HEK293 (cell line): ENCODE data around the gene MRGPRG.

Experiments used
- CTCF ChIA-PET: fragments of 350-600 bp; formaldehyde crosslinking; extraction: SDS; loops from one replicate; lab custom pipeline; 2021; ENCODE audit warnings: antibody characterized with exemption; lab: Yijun Ruan, JAX
- POLR2A ChIA-PET: fragments of 300-600 bp; formaldehyde crosslinking; extraction: SDS; loops from one replicate; lab custom pipeline; 2020; ENCODE audit warnings: antibody characterized with exemption, inconsistent platforms; lab: Yijun Ruan, JAX
- H3K27ac ChIP-seq: fragments of 200-500 bp; sonication (Bioruptor generic); 2 replicates; pipeline ENCODE4 v1.5.1; 2014; ENCODE audit warnings: low read depth, low read length, control low read depth, inconsistent platforms; ENCODE audit errors: extremely low read depth
- H3K36me3 ChIP-seq, 2 experiments: fragments of 200-500 bp in 1 of 2; sonication (Bioruptor generic) in 1 of 2; 1 replicate in 1 of 2; 2 replicates in 1 of 2; pipeline ENCODE4 v1.5.1; 2014 to 2017; ENCODE audit warnings: inconsistent platforms in 2 of 2, low read length in 2 of 2; ENCODE audit not compliant: control insufficient read depth in 2 of 2, insufficient read depth in 1 of 2
- H3K4me1 ChIP-seq: fragments of 200-500 bp; sonication (Bioruptor generic); 2 replicates; pipeline ENCODE4 v1.5.1; 2014; ENCODE audit warnings: mild to moderate bottlenecking, low read length, inconsistent platforms; ENCODE audit not compliant: control insufficient read depth, insufficient read depth
- H3K4me3 ChIP-seq: 2 replicates; pipeline ENCODE4 v1.5.1; 2011; ENCODE audit warnings: low read depth, mild to moderate bottlenecking, control low read depth, low read length, moderate library complexity
- H3K9me3 ChIP-seq: fragments of 200-500 bp; sonication (Bioruptor generic); 2 replicates; pipeline ENCODE4 v1.5.1; 2014; ENCODE audit warnings: low read depth, low read length, inconsistent platforms; ENCODE audit not compliant: control insufficient read depth, insufficient read depth
- ELK4 ChIP-seq: IDR thresholded peaks from 2 replicates; pipeline ENCODE4 v1.6.1; 2011; ENCODE audit warnings: mild to moderate bottlenecking, low read depth, low read length, borderline replicate concordance
- GLI4 ChIP-seq: fragments of 450-650 bp; formaldehyde crosslinking; IDR thresholded peaks from 2 replicates; pipeline ENCODE4 v1.5.1; 2016; ENCODE audit warnings: missing biosample characterization, missing genetic modification characterization
- HIC1 ChIP-seq: fragments of 450-650 bp; formaldehyde crosslinking; IDR thresholded peaks from 2 replicates; pipeline ENCODE4 v1.5.1; 2016; ENCODE audit warnings: missing biosample characterization, missing genetic modification characterization
- IKZF3 ChIP-seq: fragments of 450-650 bp; IDR thresholded peaks from 2 replicates; pipeline ENCODE4 v1.5.0; 2018; ENCODE audit warnings: missing biosample characterization, mild to moderate bottlenecking, missing genetic modification characterization, moderate library complexity
- KLF8 ChIP-seq: fragments of 450-650 bp; formaldehyde crosslinking; IDR thresholded peaks from 2 replicates; pipeline ENCODE4 v1.5.1; 2016; ENCODE audit warnings: missing biosample characterization, missing genetic modification characterization
- KLF9 ChIP-seq: fragments of 450-650 bp; formaldehyde crosslinking; IDR thresholded peaks from 2 replicates; pipeline ENCODE4 v1.5.1; 2016; ENCODE audit warnings: missing biosample characterization, missing genetic modification characterization, low read depth
- PATZ1 ChIP-seq: fragments of 450-650 bp; formaldehyde crosslinking; IDR thresholded peaks from 2 replicates; pipeline ENCODE4 v1.5.1; 2016; ENCODE audit warnings: missing biosample characterization, missing genetic modification characterization
- SALL2 ChIP-seq: fragments of 450-650 bp; formaldehyde crosslinking; IDR thresholded peaks from 2 replicates; pipeline ENCODE4 v1.5.0; 2017; ENCODE audit warnings: missing biosample characterization, mild to moderate bottlenecking, missing genetic modification characterization, borderline replicate concordance
- ZBTB8A ChIP-seq: fragments of 450-650 bp; formaldehyde crosslinking; IDR thresholded peaks from 2 replicates; pipeline ENCODE4 v1.5.1; 2016; ENCODE audit warnings: missing biosample characterization, missing genetic modification characterization
- ZFHX2 ChIP-seq: fragments of 450-650 bp; formaldehyde crosslinking; conservative IDR thresholded peaks from 2 replicates; pipeline ENCODE4 v1.5.1; 2016; ENCODE audit warnings: missing biosample characterization, missing genetic modification characterization
- ZFP69B ChIP-seq: fragments of 450-650 bp; formaldehyde crosslinking; IDR thresholded peaks from 2 replicates; pipeline ENCODE4 v1.5.1; 2016; ENCODE audit warnings: missing biosample characterization, missing genetic modification characterization
- ZNF133 ChIP-seq: fragments of 450-650 bp; formaldehyde crosslinking; IDR thresholded peaks from 2 replicates; pipeline ENCODE4 v1.5.1; 2016; ENCODE audit warnings: missing biosample characterization, missing genetic modification characterization
- ZNF169 ChIP-seq: fragments of 450-650 bp; formaldehyde crosslinking; IDR thresholded peaks from 2 replicates; pipeline ENCODE4 v1.5.1; 2016; ENCODE audit warnings: missing biosample characterization, missing genetic modification characterization
- ZNF19 ChIP-seq: fragments of 450-650 bp; formaldehyde crosslinking; IDR thresholded peaks from 2 replicates; pipeline ENCODE4; 2016; ENCODE audit warnings: missing biosample characterization, missing genetic modification characterization, low read depth
- ZNF211 ChIP-seq: fragments of 450-650 bp; formaldehyde crosslinking; IDR thresholded peaks from 2 replicates; pipeline ENCODE4 v1.5.1; 2016; ENCODE audit warnings: low read depth, missing biosample characterization, missing genetic modification characterization
- ZNF239 ChIP-seq: fragments of 450-650 bp; formaldehyde crosslinking; IDR thresholded peaks from 2 replicates; pipeline ENCODE4 v1.5.1; 2016; ENCODE audit warnings: missing biosample characterization, missing genetic modification characterization
- ZNF324 ChIP-seq: fragments of 450-650 bp; formaldehyde crosslinking; IDR thresholded peaks from 2 replicates; pipeline ENCODE4 v1.5.1; 2016; ENCODE audit warnings: missing biosample characterization, missing genetic modification characterization
- ZNF530 ChIP-seq: fragments of 450-650 bp; formaldehyde crosslinking; IDR thresholded peaks from 2 replicates; pipeline ENCODE4 v1.5.1; 2016; ENCODE audit warnings: low read depth, missing biosample characterization, missing genetic modification characterization
- ZNF544 ChIP-seq: fragments of 450-650 bp; formaldehyde crosslinking; IDR thresholded peaks from 2 replicates; pipeline ENCODE4 v1.5.0; 2017; ENCODE audit warnings: missing biosample characterization, missing genetic modification characterization
- ZNF548 ChIP-seq: fragments of 450-650 bp; formaldehyde crosslinking; IDR thresholded peaks from 2 replicates; pipeline ENCODE4 v1.5.1; 2016; ENCODE audit warnings: missing biosample characterization, missing genetic modification characterization
- ZNF843 ChIP-seq: fragments of 450-650 bp; formaldehyde crosslinking; IDR thresholded peaks from 2 replicates; pipeline ENCODE4 v1.5.1; 2016; ENCODE audit warnings: missing biosample characterization, missing genetic modification characterization
- ZSCAN23 ChIP-seq: fragments of 450-650 bp; formaldehyde crosslinking; IDR thresholded peaks from 2 replicates; pipeline ENCODE4 v1.5.1; 2016; ENCODE audit warnings: missing biosample characterization, missing genetic modification characterization
- TF ChIP-seq, protein P1 (sequence below): fragments of 450-650 bp; formaldehyde crosslinking; IDR thresholded peaks from 2 replicates; pipeline ENCODE4 v1.5.1; 2017; ENCODE audit warnings: missing biosample characterization, missing genetic modification characterization

MRGPRG gene

DNA sequence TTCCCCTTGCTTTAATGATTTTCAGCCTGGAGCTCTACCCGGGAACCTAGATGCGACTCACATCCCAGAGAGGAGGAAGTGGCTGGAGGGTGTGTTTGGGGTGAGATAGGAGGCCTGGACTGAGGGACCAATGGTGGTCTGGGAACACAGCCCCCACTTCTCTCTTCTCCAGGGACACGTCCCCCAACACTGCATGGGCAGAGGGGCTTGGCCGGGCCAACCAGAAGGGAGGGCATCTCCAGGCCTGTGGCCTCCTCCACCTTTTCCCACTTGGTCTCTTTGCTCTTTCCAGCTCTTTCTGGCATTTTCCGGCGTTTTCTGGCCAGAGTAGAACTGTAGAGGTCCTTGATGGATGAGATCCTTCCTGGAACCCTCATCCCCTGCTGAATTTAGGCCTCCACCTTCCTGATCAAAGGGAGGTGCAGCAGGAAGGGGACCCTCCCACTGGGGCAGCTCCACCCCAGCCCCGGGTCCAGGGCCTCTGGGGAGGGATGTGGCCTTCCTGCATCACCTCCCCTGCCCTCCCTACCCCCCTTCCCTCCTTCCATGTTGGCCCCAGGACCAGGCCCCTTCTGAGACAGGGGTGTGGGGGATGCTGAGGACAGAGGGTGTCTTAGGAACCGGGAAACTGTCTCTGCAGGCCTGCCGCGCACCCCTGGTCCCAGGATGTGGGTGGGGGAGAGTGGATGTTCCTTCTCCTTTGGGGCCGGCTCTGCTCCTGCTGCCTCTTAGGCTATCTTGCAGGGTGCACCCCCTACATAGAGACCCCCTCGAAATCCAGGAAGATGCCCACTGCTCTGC lies 24.4 kb downstream of the MRGPRG start:
- no peaks in the 10 kb centered on the region for H3K36me3 ChIP-seq

GRCh38 chr11:3193373-3194015 lies 25.1 kb downstream of the MRGPRG start:
- ChIA-PET CTCF (interaction anchor here (1.1 kb wide), 1 partner anchor 23 kb away, joined by 3 read pairs; no protein-coding TSS in a partner anchor), POLR2A (no interaction called here)
- TF ChIP-seq ZBTB8A (tag by site-specific recombination) (no peak), HIC1 (tag by site-specific recombination) (no peak), ZNF19 (no peak), ZNF548 (tag by site-specific recombination) (no peak), ZNF544 (tag by site-specific recombination) (no peak), GLI4 (tag by site-specific recombination) (no peak), IKZF3 (tag by site-specific recombination) (no peak), ZNF843 (no peak), ZNF211 (tag by site-specific recombination) (no peak), PATZ1 (tag by site-specific recombination) (no peak), ZFHX2 (tag by site-specific recombination) (no peak), ELK4 (no peak), ZNF530 (tag by site-specific recombination) (no peak), KLF8 (tag by site-specific recombination) (no peak), ZSCAN23 (tag by site-specific recombination) (no peak), ZFP69B (no peak), KLF9 (no peak)
- TF ChIP-seq, protein P1, sequence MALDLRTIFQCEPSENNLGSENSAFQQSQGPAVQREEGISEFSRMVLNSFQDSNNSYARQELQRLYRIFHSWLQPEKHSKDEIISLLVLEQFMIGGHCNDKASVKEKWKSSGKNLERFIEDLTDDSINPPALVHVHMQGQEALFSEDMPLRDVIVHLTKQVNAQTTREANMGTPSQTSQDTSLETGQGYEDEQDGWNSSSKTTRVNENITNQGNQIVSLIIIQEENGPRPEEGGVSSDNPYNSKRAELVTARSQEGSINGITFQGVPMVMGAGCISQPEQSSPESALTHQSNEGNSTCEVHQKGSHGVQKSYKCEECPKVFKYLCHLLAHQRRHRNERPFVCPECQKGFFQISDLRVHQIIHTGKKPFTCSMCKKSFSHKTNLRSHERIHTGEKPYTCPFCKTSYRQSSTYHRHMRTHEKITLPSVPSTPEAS: no peak
- H3K27ac ChIP-seq: no peak overlapping the region
- H3K4me1 ChIP-seq: no peaks in the 10 kb centered on the region
- no peak overlapping the region for H3K4me3 ChIP-seq
- H3K9me3 ChIP-seq: no peaks in the 10 kb centered on the region
- H3K36me3 ChIP-seq: no peaks in the 10 kb centered on the region

More for the DNA sequence above, 24.4 kb downstream of the MRGPRG start:
- Histone ChIP-seq H3K4me1 (no peaks in the 10 kb centered on the region), H3K4me3 (no peak overlapping the region), H3K27ac (no peak overlapping the region), H3K9me3 (no peaks in the 10 kb centered on the region)
- TF ChIP-seq ZNF133 (tag by site-specific recombination): no peak
- no peak for TF ChIP-seq ZNF169
- TF ChIP-seq SALL2 (tag by site-specific recombination): no peak
- no peak for TF ChIP-seq ZNF324
- TF ChIP-seq ZNF239 (tag by site-specific recombination): no peak
- POLR2A ChIA-PET: no interaction called here
- CTCF ChIA-PET: interaction anchor here (0.5 kb wide), 1 partner anchor 158 kb away, joined by 3 read pairs; no protein-coding TSS in a partner anchor
